ENCODE data around the gene UHRF1.
"Not testable (repeated sequence)": the region's sequence is repeated elsewhere in the genome, so short reads cannot be mapped to it uniquely, and the experiment has no call there.

UHRF1 gene

GRCh38 chr19:4972509-4973230, 63.4 kb downstream of the UHRF1 start:
- DNase-seq: no peak

- no peak for DNase-seq
Measured at GRCh38 chr19:4974880-4975469, 65.7 kb downstream of the UHRF1 start.

GRCh38 chr19:4975601-4976000, 66.3 kb downstream of the UHRF1 start:
- not testable (repeated sequence) for DNase-seq

GRCh38 chr19:4976401-4977298, 67.3 kb downstream of the UHRF1 start:
- DNase-seq: no peak

- DNase-seq: peak; percentile 75
Measured at GRCh38 chr19:4977299-4978174, 68.2 kb downstream of the UHRF1 start.

GRCh38 chr19:4979211-4979807, 70.0 kb downstream of the UHRF1 start:
- no peak for DNase-seq

GRCh38 chr19:4980067-4980466, 70.8 kb downstream of the UHRF1 start:
- DNase-seq: no peak

GRCh38 chr19:4980838-4981680, 71.8 kb downstream of the UHRF1 start:
- no peak for DNase-seq

GRCh38 chr19:4981681-4981958, 72.3 kb downstream of the UHRF1 start:
- no peak for DNase-seq

- no peak for DNase-seq
Measured at GRCh38 chr19:4983346-4984105, 74.2 kb downstream of the UHRF1 start.

- no peak for DNase-seq
Measured at GRCh38 chr19:4984106-4984380, 74.7 kb downstream of the UHRF1 start.

GRCh38 chr19:4984438-4984990, 75.2 kb downstream of the UHRF1 start:
- DNase-seq: no peak

GRCh38 chr19:4985551-4985991, 76.3 kb downstream of the UHRF1 start:
- no peak for DNase-seq

- no peak for DNase-seq
Measured at GRCh38 chr19:4986056-4986455, 76.8 kb downstream of the UHRF1 start.

GRCh38 chr19:4986471-4986891, 77.2 kb downstream of the UHRF1 start:
- DNase-seq: no peak

GRCh38 chr19:4987256-4987655, 78.0 kb downstream of the UHRF1 start:
- no peak for DNase-seq

GRCh38 chr19:4987692-4988370, 78.5 kb downstream of the UHRF1 start:
- DNase-seq: no peak

GRCh38 chr19:4988770-4989251, 79.5 kb downstream of the UHRF1 start:
- no peak for DNase-seq

GRCh38 chr19:4990306-4990705, 81.0 kb downstream of the UHRF1 start:
- DNase-seq: no peak

GRCh38 chr19:4991538-4991937, 82.2 kb downstream of the UHRF1 start:
- no peak for DNase-seq
